Measurements from ENCODE around the gene RNU6-9.

- TF ChIP-seq EZH2 (optimal IDR thresholded peaks at IDR 0.05; ENCODE audit: low read depth, low read length) (no peak), CTCF (IDR thresholded peaks at IDR 0.05; ENCODE audit: low read length) (no peak)
Observed at GRCh38 chr19:884420-885211, 8.7 kb upstream of the RNU6-9 start.
